H1 (cell line): ENCODE measurements around the gene PALD1. TPM values are rescaled to one million over a fixed set of nuclear protein-coding genes. Genes with fewer than 3 reads are reported as not detected.
A peak's percentile ranks its signal among the peaks of the same experiment; 100 is the strongest.

Experiments
- CTCF ChIA-PET: fragments of 300-600 bp; sonication (Branson Sonifier 250); formaldehyde crosslinking; loops from one replicate; lab custom pipeline; 2021; ENCODE audit not compliant: partially characterized antibody; lab: Charles Lee
- POLR2A ChIA-PET: fragments of 300-600 bp; sonication (Branson Sonifier 250); formaldehyde crosslinking; loops from one replicate; lab custom pipeline; 2021; ENCODE audit warnings: inconsistent platforms; ENCODE audit not compliant: partially characterized antibody; lab: Charles Lee
- DNase-seq, 2 experiments: peaks; one replicate each; pipeline versions ENCODE4 v3.0.0 to v3.0.0-alpha.2; 2010 to 2022; ENCODE audit warnings: low spot score in 2 of 2, low read depth in 1 of 2, mixed read lengths in 1 of 2
- FAIRE-seq: peaks from 2 replicates; lab custom pipeline; 2011; peaks lifted over from hg19 to GRCh38; lab: Jason Lieb, UNC
- H2AFZ ChIP-seq: 2 replicates; pipeline ENCODE4 v1.8.1; 2012; ENCODE audit warnings: low read length, inconsistent platforms
- H2AK5ac ChIP-seq: 2 replicates; pipeline ENCODE4 v1.6.1; 2013; ENCODE audit warnings: low read depth, low read length
- H2BK120ac ChIP-seq: replicated peaks from 2 replicates; pipeline ENCODE3; 2013; ENCODE audit warnings: low read depth, low read length, inconsistent platforms
- H2BK12ac ChIP-seq: 2 replicates; pipeline ENCODE4 v1.6.1; 2013; ENCODE audit warnings: low read depth, low read length
- H2BK15ac ChIP-seq: 2 replicates; pipeline ENCODE4 v1.6.1; 2013; ENCODE audit warnings: low read length
- H2BK20ac ChIP-seq: 2 replicates; pipeline ENCODE4 v1.6.1; 2013; ENCODE audit warnings: low read length
- H2BK5ac ChIP-seq: 2 replicates; pipeline ENCODE4 v1.6.1; 2013; ENCODE audit warnings: low read depth, low read length
- H3K14ac ChIP-seq: 2 replicates; pipeline ENCODE4 v1.6.1; 2013; ENCODE audit warnings: inconsistent platforms; ENCODE audit not compliant: insufficient read length
- H3K18ac ChIP-seq: 2 replicates; pipeline ENCODE4 v1.6.1; 2013; ENCODE audit warnings: low read length; ENCODE audit errors: extremely low read depth
- H3K23ac ChIP-seq: 2 replicates; pipeline ENCODE4 v1.6.1; 2013; ENCODE audit warnings: inconsistent platforms; ENCODE audit not compliant: insufficient read length
- H3K23me2 ChIP-seq: 2 replicates; pipeline ENCODE4 v1.6.1; 2013; ENCODE audit warnings: low read depth, low read length
- H3K27ac ChIP-seq: 2 replicates; pipeline ENCODE4 v1.6.1; 2011; ENCODE audit warnings: low read depth, low read length, inconsistent platforms
- H3K27me3 ChIP-seq, 4 experiments: replicated peaks in 1 of 4; 1 replicate in 1 of 4; 2 replicates in 3 of 4; pipeline versions ENCODE4 v1.6.1 to v1.8.1; 2011 to 2013; ENCODE audit warnings: low read length in 3 of 4, mild to moderate bottlenecking in 3 of 4, inconsistent platforms in 2 of 4, mixed read lengths in 2 of 4, moderate library complexity in 1 of 4; ENCODE audit not compliant: control insufficient read depth in 3 of 4, insufficient read depth in 3 of 4; ENCODE audit errors: extremely low read depth in 1 of 4
- H3K36me3 ChIP-seq, 4 experiments: 2 replicates each; pipeline versions ENCODE4 v1.6.1 to v1.8.1; 2011 to 2013; ENCODE audit warnings: mild to moderate bottlenecking in 4 of 4, low read length in 3 of 4, moderate library complexity in 2 of 4, control low read depth in 1 of 4, inconsistent platforms in 1 of 4; ENCODE audit not compliant: insufficient read depth in 4 of 4, control insufficient read depth in 2 of 4
- H3K4ac ChIP-seq: replicated peaks from 2 replicates; pipeline ENCODE3; 2013; ENCODE audit warnings: low read length, low read depth, mixed read lengths, inconsistent platforms; ENCODE audit not compliant: insufficient read length
- H3K4me1 ChIP-seq, 4 experiments: replicated peaks in 1 of 4; 1 replicate in 1 of 4; 2 replicates in 3 of 4; pipeline versions ENCODE4 v1.6.1 to v1.8.1; 2011 to 2013; ENCODE audit warnings: low read length in 3 of 4, inconsistent platforms in 2 of 4, mixed read lengths in 1 of 4; ENCODE audit not compliant: insufficient read depth in 4 of 4, control insufficient read depth in 3 of 4
- H3K4me2 ChIP-seq, 2 experiments: 2 replicates each; pipeline versions ENCODE4 v1.6.1 to v1.8.1; 2011 to 2013; ENCODE audit warnings: low read depth in 2 of 2, low read length in 2 of 2, control low read depth in 1 of 2, inconsistent platforms in 1 of 2, mild to moderate bottlenecking in 1 of 2; ENCODE audit not compliant: insufficient read depth in 1 of 2
- H3K4me3 ChIP-seq, 4 experiments: fragments of 200-600, 300-600 bp in 1 of 4; sonication (generic), shearing (Covaris generic), sonication (Bioruptor Twin) in 1 of 4; 2 replicates each; pipeline versions ENCODE4 v1.5.1 to v1.8.1; 2011 to 2016; ENCODE audit warnings: low read length in 4 of 4, low read depth in 3 of 4, control low read depth in 2 of 4, inconsistent platforms in 2 of 4, mild to moderate bottlenecking in 2 of 4, mixed read lengths in 1 of 4, moderate library complexity in 1 of 4; ENCODE audit not compliant: insufficient read depth in 2 of 4; ENCODE audit errors: extremely low read depth in 1 of 4
- H3K56ac ChIP-seq: replicated peaks from 2 replicates; pipeline ENCODE3; 2013; ENCODE audit warnings: low read depth, mild to moderate bottlenecking, mixed read lengths, low read length, inconsistent platforms; ENCODE audit not compliant: insufficient read length
- H3K79me1 ChIP-seq: 2 replicates; pipeline ENCODE4 v1.6.1; 2013; ENCODE audit warnings: low read depth, low read length, control low read depth
- H3K79me2 ChIP-seq, 2 experiments: 2 replicates each; pipeline versions ENCODE4 v1.6.1 to v1.8.1; 2012 to 2013; ENCODE audit warnings: low read length in 2 of 2, mild to moderate bottlenecking in 2 of 2, inconsistent platforms in 1 of 2; ENCODE audit not compliant: insufficient read depth in 2 of 2, control insufficient read depth in 1 of 2
- H3K9ac ChIP-seq, 4 experiments: replicated peaks in 1 of 4; 1 replicate in 1 of 4; 2 replicates in 3 of 4; pipeline versions ENCODE4 v1.6.1 to v1.8.1; 2011 to 2013; ENCODE audit warnings: low read depth in 3 of 4, low read length in 3 of 4, control low read depth in 2 of 4, mild to moderate bottlenecking in 2 of 4, moderate library complexity in 2 of 4, inconsistent platforms in 1 of 4; ENCODE audit errors: extremely low read depth in 1 of 4
- H3K9me3 ChIP-seq, 2 experiments: 2 replicates each; pipeline versions ENCODE4 v1.6.1 to v1.8.1; 2012 to 2013; ENCODE audit warnings: mild to moderate bottlenecking in 2 of 2, moderate library complexity in 2 of 2, control low read depth in 1 of 2, inconsistent platforms in 1 of 2, low read depth in 1 of 2, low read length in 1 of 2, mixed read lengths in 1 of 2; ENCODE audit not compliant: insufficient read depth in 2 of 2
- H4K20me1 ChIP-seq, 2 experiments: replicated peaks in 1 of 2; 2 replicates each; pipeline versions ENCODE3 to v1.8.1; 2011 to 2013; ENCODE audit warnings: inconsistent platforms in 2 of 2, low read length in 2 of 2, mild to moderate bottlenecking in 1 of 2; ENCODE audit not compliant: insufficient read depth in 2 of 2, control insufficient read depth in 1 of 2
- H4K5ac ChIP-seq: 2 replicates; pipeline ENCODE4 v1.6.1; 2013; ENCODE audit warnings: low read length, low read depth, mixed read lengths, inconsistent platforms; ENCODE audit not compliant: insufficient read length
- H4K8ac ChIP-seq: 2 replicates; pipeline ENCODE4 v1.8.0; 2013; ENCODE audit warnings: mild to moderate bottlenecking, moderate library complexity, low read length, inconsistent platforms; ENCODE audit not compliant: insufficient read depth; ENCODE audit errors: extremely low read depth
- H4K91ac ChIP-seq: replicated peaks from 2 replicates; pipeline ENCODE3; 2013; ENCODE audit warnings: low read length, mixed read lengths, inconsistent platforms; ENCODE audit not compliant: insufficient read length
- CTCF ChIP-seq, 3 experiments: IDR thresholded peaks; 1 replicate in 2 of 3; 2 replicates in 1 of 3; pipeline versions ENCODE4 v1.5.1 to v1.6.1; 2011; ENCODE audit warnings: low read length in 3 of 3, mild to moderate bottlenecking in 3 of 3, inconsistent platforms in 2 of 3, low read depth in 1 of 3, moderate library complexity in 1 of 3; ENCODE audit not compliant: insufficient read depth in 1 of 3; ENCODE audit errors: control extremely low read depth in 1 of 3
- MAFK ChIP-seq: IDR thresholded peaks from 2 replicates; pipeline ENCODE4 v1.6.1; 2012; ENCODE audit warnings: low read depth, mild to moderate bottlenecking, improper control_type of control experiment, low read length
- RAD21 ChIP-seq, 2 experiments: IDR thresholded peaks in 1 of 2; conservative IDR thresholded peaks in 1 of 2; 2 replicates each; pipeline ENCODE4 v1.6.1; 2011; ENCODE audit warnings: low read depth in 2 of 2, low read length in 2 of 2, improper control_type of control experiment in 1 of 2, inconsistent platforms in 1 of 2, mild to moderate bottlenecking in 1 of 2, moderate library complexity in 1 of 2
- WGBS, 2 experiments: shearing (Covaris generic) in 1 of 2; methylation state at CpG; one replicate each; pipeline versions ENCODE4 v1.1.6 to v1.1.7; 2013 to 2015; ENCODE audit warnings: low lambda C conversion rate in 2 of 2, mixed read lengths in 2 of 2, inconsistent platforms in 1 of 2, low coverage in 1 of 2, missing lambda C conversion rate in 1 of 2; ENCODE audit not compliant: insufficient replicate concordance in 2 of 2, insufficient coverage in 1 of 2, insufficient read length in 1 of 2; ENCODE audit errors: extremely low coverage in 1 of 2, missing lambda C conversion rate in 1 of 2; 5-methylcytosine and 5-hydroxymethylcytosine counted together
- polyA plus RNA-seq, 7 experiments: library from polyadenylated mRNA; depleted of rRNA in 3 of 7; stranded (reverse) in 5 of 7; unstranded in 2 of 7; fragments of >200 nt in 5 of 7; fragments of 200-250 nt in 2 of 7; gene quantifications; 1 replicate in 5 of 7; 2 replicates in 1 of 7; 4 replicates in 1 of 7; pipeline versions ENCODE4 v1.2.1 to v1.2.3, GENCODE V29; 2011 to 2013; ENCODE audit warnings: missing spikeins in 2 of 7, mixed read lengths in 2 of 7
- total RNA-seq: library from RNA; stranded (reverse); fragmentation: NEBNext Ultra II Directional; extraction: Animal tissue kit (Norgen Biotek cat#: 25700); gene quantifications from 2 replicates; pipeline ENCODE4 v1.2.1, GENCODE V29; 2021

The PALD1 gene
- total and polyA plus RNA-seq, 2 of the 8 experiments (the other 6 are each of a cell fraction or from before 2014, with no cell fraction given), result 13.3 to 32.8 TPM

- Histone ChIP-seq H3K56ac (no peak overlapping the region), H3K36me3 (peaks cover 0 to 40% (median 8%) of the 10 kb centered on the region in 4 experiments; a peak in 6 of 8 replicates), H3K9me3 (no peaks in the 10 kb centered on the region), H3K23me2 (no peaks in the 10 kb centered on the region), H3K18ac (no peak overlapping the region), H3K27me3 (no peaks in the 10 kb centered on the region), H4K20me1 (peaks cover 0 to 12% of the 10 kb centered on the region in 2 experiments), H3K4me2 (no peak overlapping the region), H3K14ac (no peak overlapping the region), H2AK5ac (no peak overlapping the region), H3K4me1 (no peaks in the 10 kb centered on the region; a peak in 1 of 7 replicates), H4K91ac (no peak overlapping the region), H2BK15ac (no peak overlapping the region), H2BK120ac (no peak overlapping the region), H2BK12ac (no peak overlapping the region), H3K79me1 (no peaks in the 10 kb centered on the region; the same call in 1 of the 2 replicates), H4K8ac (no peak overlapping the region), H3K23ac (no peak overlapping the region), H4K5ac (no peak overlapping the region), H3K79me2 (no peaks in the 10 kb centered on the region), H3K4me3 (no peak overlapping the region), H3K9ac (no peak overlapping the region), H3K4ac (no peak overlapping the region), H2AFZ (no peak overlapping the region), H2BK20ac (no peak overlapping the region), H3K27ac (no peak overlapping the region), H2BK5ac (peak overlapping the region; percentile 42; the same call in 1 of the 2 replicates)
- ChIA-PET CTCF (interaction anchor here (0.6 to 9.2 kb wide), 35 partner anchors 9 to 563 kb away, joined by 3 to 67 read pairs (median 4); no protein-coding TSS in a partner anchor), POLR2A (interaction anchor here (0.5 to 2.8 kb wide), 10 partner anchors 9 to 46 kb away, joined by 3 to 17 read pairs (median 3); partner anchors contain the start of genes EIF4EBP2 and NODAL)
- TF ChIP-seq RAD21 (IDR thresholded peaks at IDR 0.05 in 1 of 2, conservative IDR thresholded peaks at IDR 0.05 in 1 of 2; ENCODE audit: low read depth in 2 of 2, low read length in 2 of 2), result peak; percentile 54 to 66
- no peak; the same call in 1 of the 2 replicates for TF ChIP-seq MAFK
- TF ChIP-seq CTCF (IDR thresholded peaks at IDR 0.05; ENCODE audit: control extremely low read depth in 1 of 3, insufficient read depth in 1 of 3, low read depth in 1 of 3, low read length in 3 of 3), result peak in 2 of 3 experiments; percentile 30 to 46; a peak in 2 of 4 replicates
- DNase-seq (no peak), FAIRE-seq (peak; percentile 19)
- 71% methylated on average over 6 of the region's 6 CpGs; no CpG with 5 or more reads in 1 of the 2 experiments for WGBS, 2 experiments
Observed at GRCh38 chr10:70430493-70431445, 47.8 kb upstream of the PALD1 start.
